Vagina (tissue), 2 donors: ENCODE results near the gene SMARCA4.

Experiments
- CTCF ChIP-seq, 3 experiments: fragments of 450-650 bp in 2 of 3; fragments of 200-600 bp in 1 of 3; sonication (generic) in 1 of 3; IDR thresholded peaks; one replicate each; pipeline ENCODE4 v1.5.1; 2017 to 2019; ENCODE audit warnings: antibody characterized with exemption in 3 of 3, mild to moderate bottlenecking in 2 of 3, moderate library complexity in 2 of 3
- POLR2A ChIP-seq, 2 donors: fragments of 450-650 bp; IDR thresholded peaks; one replicate each; pipeline ENCODE4 v1.6.1; 2017; ENCODE audit warnings: antibody characterized with exemption in 2 of 2, mild to moderate bottlenecking in 2 of 2, moderate library complexity in 2 of 2
- POLR2AphosphoS5 ChIP-seq, 2 donors: sonication (generic); formaldehyde crosslinking; IDR thresholded peaks; one replicate each; pipeline ENCODE4 v1.9.0; 2017; ENCODE audit warnings: antibody characterized with exemption in 2 of 2, mild to moderate bottlenecking in 2 of 2, low read depth in 1 of 2; ENCODE audit not compliant: insufficient read depth in 1 of 2

GRCh38 chr19:11096210-11096841, 135.5 kb downstream of the SMARCA4 start:
- TF ChIP-seq CTCF (IDR thresholded peaks at IDR 0.05) (no peak), POLR2A (IDR thresholded peaks at IDR 0.05) (no peak), POLR2AphosphoS5 (IDR thresholded peaks at IDR 0.05; ENCODE audit: insufficient read depth in 1 of 2, low read depth in 1 of 2) (peak; percentile 57 to 73)
